Ishikawa (cell line): ENCODE measurements around the gene TBX6.

ENCODE experiments used
- CEBPB ChIP-seq: IDR thresholded peaks from 2 replicates; pipeline ENCODE4 v1.6.1; 2012
- CREB1 ChIP-seq: IDR thresholded peaks from 2 replicates; pipeline ENCODE4 v1.6.1; 2012; ENCODE audit warnings: low read depth
- EGR1 ChIP-seq: IDR thresholded peaks from 2 replicates; pipeline ENCODE4 v1.6.1; 2012
- EP300 ChIP-seq: IDR thresholded peaks from 2 replicates; pipeline ENCODE4 v1.6.1; 2012; ENCODE audit warnings: borderline replicate concordance
- FOXM1 ChIP-seq: IDR thresholded peaks from 2 replicates; pipeline ENCODE4 v1.6.1; 2012; ENCODE audit warnings: low read depth, borderline replicate concordance
- NFIC ChIP-seq: IDR thresholded peaks from 2 replicates; pipeline ENCODE4 v1.6.1; 2012
- RAD21 ChIP-seq: IDR thresholded peaks from 2 replicates; pipeline ENCODE4 v1.6.1; 2012; ENCODE audit warnings: low read depth
- TAF1 ChIP-seq: IDR thresholded peaks from 2 replicates; pipeline ENCODE4 v1.6.1; 2012; ENCODE audit warnings: low read depth, mild to moderate bottlenecking
- TCF12 ChIP-seq: IDR thresholded peaks from 2 replicates; pipeline ENCODE4 v1.6.1; 2012; ENCODE audit warnings: low read depth
- TEAD4 ChIP-seq: IDR thresholded peaks from 2 replicates; pipeline ENCODE4 v1.6.1; 2012
- YY1 ChIP-seq: IDR thresholded peaks from 2 replicates; pipeline ENCODE4 v1.6.1; 2012; ENCODE audit warnings: low read depth
- ZBTB7A ChIP-seq: IDR thresholded peaks from 2 replicates; pipeline ENCODE4 v1.6.1; 2012; ENCODE audit warnings: low read depth
- TF ChIP-seq, protein P1 (sequence below): IDR thresholded peaks from 2 replicates; pipeline ENCODE4 v1.6.1; 2012
- TF ChIP-seq, protein P2 (sequence below): IDR thresholded peaks from 2 replicates; pipeline ENCODE4 v1.6.1; 2012
- TF ChIP-seq, protein P3 (sequence below): IDR thresholded peaks from 2 replicates; pipeline ENCODE4 v1.6.1; 2012; ENCODE audit warnings: low read depth, mild to moderate bottlenecking

TBX6 gene

DNA sequence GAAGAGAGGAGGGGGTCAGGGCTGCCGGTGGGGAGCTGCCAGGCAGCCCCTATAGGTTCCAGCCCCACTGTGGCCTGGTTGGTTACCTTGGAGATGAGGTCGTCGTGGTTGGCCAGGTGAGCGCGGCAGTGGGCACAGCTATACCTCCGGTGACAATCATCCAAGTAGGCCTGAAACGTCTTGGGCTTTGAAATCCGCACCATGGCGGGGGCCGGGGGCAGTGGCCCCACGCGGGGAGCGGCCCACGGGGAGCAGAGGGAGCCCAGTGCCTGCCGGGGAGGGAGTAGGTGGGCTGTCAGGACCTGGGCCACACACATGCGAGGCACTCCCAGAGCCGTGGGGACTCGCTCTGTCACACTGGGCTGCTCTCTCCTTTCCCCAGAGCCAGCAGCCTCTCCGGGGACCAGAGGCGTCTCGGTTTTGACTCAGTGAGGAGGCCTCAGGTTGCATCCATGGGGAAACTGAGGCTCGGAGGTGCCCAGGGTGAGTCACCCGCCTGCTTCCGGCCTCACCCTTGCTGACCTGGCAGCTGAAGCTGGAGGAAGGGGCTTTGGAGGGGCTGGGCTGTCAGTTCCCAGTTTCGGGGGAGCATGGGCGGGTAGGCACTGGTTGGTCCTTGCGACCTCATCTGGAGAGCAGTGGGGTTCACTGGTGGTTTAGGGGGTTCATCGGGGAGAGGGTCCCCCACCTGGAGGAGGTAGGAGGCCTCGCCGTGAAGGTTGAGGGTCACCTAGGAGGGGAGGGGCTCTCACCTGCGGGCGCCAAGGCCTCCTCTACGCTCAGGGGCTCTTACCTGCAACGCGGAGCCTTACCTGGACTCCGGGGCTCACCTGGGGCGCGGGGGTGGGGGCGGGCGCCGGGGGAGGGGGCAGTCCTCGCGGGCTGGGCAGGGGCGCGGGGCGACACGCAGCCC lies 3.7 kb upstream of the TBX6 start:
- TF ChIP-seq, protein P1, sequence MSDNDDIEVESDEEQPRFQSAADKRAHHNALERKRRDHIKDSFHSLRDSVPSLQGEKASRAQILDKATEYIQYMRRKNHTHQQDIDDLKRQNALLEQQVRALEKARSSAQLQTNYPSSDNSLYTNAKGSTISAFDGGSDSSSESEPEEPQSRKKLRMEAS, result no peak
- TF ChIP-seq, protein P2, sequence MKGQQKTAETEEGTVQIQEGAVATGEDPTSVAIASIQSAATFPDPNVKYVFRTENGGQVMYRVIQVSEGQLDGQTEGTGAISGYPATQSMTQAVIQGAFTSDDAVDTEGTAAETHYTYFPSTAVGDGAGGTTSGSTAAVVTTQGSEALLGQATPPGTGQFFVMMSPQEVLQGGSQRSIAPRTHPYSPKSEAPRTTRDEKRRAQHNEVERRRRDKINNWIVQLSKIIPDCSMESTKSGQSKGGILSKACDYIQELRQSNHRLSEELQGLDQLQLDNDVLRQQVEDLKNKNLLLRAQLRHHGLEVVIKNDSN, result no peak
- TF ChIP-seq ZBTB7A (no peak; the same call in 1 of the 2 replicates), FOXM1 (no peak), NFIC (no peak), TEAD4 (no peak), YY1 (no peak), CEBPB (no peak), EGR1 (no peak), RAD21 (no peak), CREB1 (no peak), TCF12 (no peak), TAF1 (no peak), EP300 (no peak)
- TF ChIP-seq, protein P3, sequence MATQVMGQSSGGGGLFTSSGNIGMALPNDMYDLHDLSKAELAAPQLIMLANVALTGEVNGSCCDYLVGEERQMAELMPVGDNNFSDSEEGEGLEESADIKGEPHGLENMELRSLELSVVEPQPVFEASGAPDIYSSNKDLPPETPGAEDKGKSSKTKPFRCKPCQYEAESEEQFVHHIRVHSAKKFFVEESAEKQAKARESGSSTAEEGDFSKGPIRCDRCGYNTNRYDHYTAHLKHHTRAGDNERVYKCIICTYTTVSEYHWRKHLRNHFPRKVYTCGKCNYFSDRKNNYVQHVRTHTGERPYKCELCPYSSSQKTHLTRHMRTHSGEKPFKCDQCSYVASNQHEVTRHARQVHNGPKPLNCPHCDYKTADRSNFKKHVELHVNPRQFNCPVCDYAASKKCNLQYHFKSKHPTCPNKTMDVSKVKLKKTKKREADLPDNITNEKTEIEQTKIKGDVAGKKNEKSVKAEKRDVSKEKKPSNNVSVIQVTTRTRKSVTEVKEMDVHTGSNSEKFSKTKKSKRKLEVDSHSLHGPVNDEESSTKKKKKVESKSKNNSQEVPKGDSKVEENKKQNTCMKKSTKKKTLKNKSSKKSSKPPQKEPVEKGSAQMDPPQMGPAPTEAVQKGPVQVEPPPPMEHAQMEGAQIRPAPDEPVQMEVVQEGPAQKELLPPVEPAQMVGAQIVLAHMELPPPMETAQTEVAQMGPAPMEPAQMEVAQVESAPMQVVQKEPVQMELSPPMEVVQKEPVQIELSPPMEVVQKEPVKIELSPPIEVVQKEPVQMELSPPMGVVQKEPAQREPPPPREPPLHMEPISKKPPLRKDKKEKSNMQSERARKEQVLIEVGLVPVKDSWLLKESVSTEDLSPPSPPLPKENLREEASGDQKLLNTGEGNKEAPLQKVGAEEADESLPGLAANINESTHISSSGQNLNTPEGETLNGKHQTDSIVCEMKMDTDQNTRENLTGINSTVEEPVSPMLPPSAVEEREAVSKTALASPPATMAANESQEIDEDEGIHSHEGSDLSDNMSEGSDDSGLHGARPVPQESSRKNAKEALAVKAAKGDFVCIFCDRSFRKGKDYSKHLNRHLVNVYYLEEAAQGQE, result no peak

DNA sequence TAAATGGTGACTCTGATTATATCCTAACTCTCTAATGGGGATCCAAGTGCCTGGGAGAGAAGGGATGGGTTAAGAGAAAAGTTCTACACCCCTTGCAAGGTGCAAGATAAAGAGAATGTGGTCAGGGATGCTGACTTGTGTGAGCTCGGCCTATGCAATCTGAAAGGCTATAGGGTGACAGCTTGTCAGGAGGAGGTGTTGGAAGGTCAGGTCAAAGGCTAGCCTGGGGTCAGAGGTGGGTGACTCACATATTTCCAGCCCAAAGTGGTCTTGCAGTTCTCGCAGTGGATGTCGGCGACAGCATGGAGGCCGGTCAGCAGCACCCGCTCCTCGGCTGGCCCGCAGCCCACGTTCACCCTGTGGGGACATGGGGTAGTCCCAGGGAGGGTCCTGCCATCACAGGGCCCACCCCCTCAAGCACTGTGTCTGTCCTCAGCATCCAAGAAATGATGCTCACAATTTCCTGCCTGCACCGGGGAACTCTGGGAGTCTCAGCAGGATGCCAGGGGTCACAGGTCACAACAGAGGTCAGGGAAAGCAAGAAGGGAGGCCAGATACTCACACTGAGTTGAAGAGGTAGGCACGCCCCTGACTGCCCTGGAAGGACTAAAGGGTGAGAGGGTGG lies 2.9 kb upstream of the TBX6 start:
- TF ChIP-seq RAD21 (no peak), TAF1 (no peak), NFIC (no peak), CREB1 (no peak), EGR1 (no peak), FOXM1 (no peak), TCF12 (no peak), EP300 (no peak), ZBTB7A (no peak), TEAD4 (no peak)

DNA sequence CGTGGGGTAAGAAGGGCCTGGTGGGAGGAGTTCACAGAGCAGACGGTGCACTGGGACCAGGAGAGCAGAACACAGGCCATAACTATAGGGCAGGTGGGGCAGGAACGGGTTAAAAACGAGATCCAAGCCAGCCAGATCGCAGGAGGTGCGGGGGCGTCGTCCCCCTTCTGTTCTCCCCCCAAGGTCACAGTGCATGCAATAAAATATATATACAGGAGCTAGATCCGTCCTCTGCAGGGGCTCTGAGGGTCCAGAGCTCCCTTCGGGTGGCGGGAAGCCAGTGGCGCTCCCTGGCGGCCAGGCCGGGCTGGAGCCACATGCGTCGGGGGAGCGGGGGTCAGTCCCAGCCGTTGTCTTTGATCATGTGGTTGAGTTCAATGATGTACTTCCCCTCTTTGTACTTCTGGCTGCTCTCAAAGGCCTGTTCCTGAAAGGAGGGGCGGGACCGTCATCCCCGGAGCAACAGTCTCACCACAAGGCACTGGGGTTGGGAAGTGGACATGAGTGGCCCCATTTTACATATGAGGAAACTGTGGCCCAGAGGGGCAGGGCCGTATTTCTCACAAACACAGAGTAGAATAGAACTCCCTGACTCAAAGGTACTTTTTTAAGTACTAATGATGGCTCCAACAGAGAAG lies 768 bp upstream of the TBX6 start:
- peak; percentile 57 for TF ChIP-seq EGR1
- TF ChIP-seq, protein P2, result peak; percentile 66
- peak; percentile 42; the same call in 1 of the 2 replicates for TF ChIP-seq RAD21
- no peak for TF ChIP-seq TAF1
- no peak for TF ChIP-seq CEBPB
- peak; percentile 97 for TF ChIP-seq ZBTB7A
- TF ChIP-seq, protein P1, result peak; percentile 78; the same call in 1 of the 2 replicates

DNA sequence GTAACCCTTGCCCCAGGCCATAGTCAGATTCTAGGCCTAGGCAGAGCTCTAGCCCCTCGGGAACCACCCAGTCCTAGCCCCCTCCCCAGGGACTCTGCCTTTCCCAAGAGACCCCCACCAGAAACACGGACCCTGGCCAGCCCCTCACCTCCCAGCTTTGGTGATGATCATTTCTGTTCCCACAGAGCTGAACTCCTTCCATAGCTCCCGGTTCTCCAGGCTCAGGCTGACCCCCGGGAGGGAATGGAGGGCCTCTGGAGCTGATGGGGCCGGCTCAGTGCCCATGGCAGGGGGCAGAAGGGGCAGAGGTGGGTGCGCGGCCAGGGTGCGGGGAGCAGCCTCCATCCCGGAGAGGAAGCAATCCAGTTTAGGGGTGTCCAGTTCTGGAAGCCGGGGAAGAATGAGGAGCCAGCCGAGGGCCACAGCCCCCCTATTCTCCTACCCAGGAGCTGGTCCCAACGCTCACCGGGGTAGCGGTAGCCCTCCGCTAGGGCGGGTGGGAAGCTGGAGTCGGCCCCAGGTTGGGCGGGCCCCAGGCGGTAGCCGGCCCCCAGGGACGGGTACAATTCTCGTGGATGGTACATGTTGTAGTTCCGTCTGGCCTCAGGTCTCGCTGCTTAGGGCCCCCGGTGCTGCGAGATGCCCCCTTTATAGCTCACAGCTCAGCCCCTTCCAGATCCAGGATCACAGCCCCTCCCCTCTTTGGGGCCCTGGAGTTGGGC lies 953 bp downstream of the TBX6 start:
- TF ChIP-seq, protein P3, result no peak
- TF ChIP-seq YY1, result no peak
- TF ChIP-seq, protein P2, result no peak
- TF ChIP-seq TAF1, result no peak
- TF ChIP-seq TCF12, result no peak
- TF ChIP-seq, protein P1, result no peak
- no peak for TF ChIP-seq NFIC
- no peak for TF ChIP-seq TEAD4
- TF ChIP-seq CREB1, result no peak
- TF ChIP-seq CEBPB, result no peak
- no peak for TF ChIP-seq EP300
- TF ChIP-seq ZBTB7A, result no peak
- TF ChIP-seq EGR1, result no peak
- no peak for TF ChIP-seq FOXM1
- TF ChIP-seq RAD21, result no peak
